GM10266 (cell line): ENCODE data around the gene UBA1.

Source experiments
- DNase-seq: peaks from one replicate; pipeline ENCODE4 v3.0.0; 2012; ENCODE audit errors: extremely low spot score
- CTCF ChIP-seq: IDR thresholded peaks from 2 replicates; pipeline ENCODE4 v1.5.1; 2012; ENCODE audit warnings: mild to moderate bottlenecking, low read depth; ENCODE audit not compliant: control insufficient read depth, insufficient read depth; ENCODE audit errors: missing control alignments

Gene UBA1

GRCh38 chrX:47146936-47147859 lies 46.4 kb upstream of the UBA1 start:
- no peak for DNase-seq
- TF ChIP-seq CTCF = no peak

GRCh38 chrX:47148946-47149345 lies 44.7 kb upstream of the UBA1 start:
- TF ChIP-seq CTCF = no peak
- no peak for DNase-seq

- DNase-seq = no peak
These were observed 42.2 kb upstream of the UBA1 start for GRCh38 chrX:47151435-47151834.

GRCh38 chrX:47156611-47157520 lies 36.8 kb upstream of the UBA1 start:
- no peak for DNase-seq

More at GRCh38 chrX:47151435-47151834, 42.2 kb upstream of the UBA1 start:
- TF ChIP-seq CTCF = no peak

GRCh38 chrX:47158131-47158530 lies 35.5 kb upstream of the UBA1 start:
- no peak for TF ChIP-seq CTCF
- DNase-seq = no peak

More at GRCh38 chrX:47156611-47157520, 36.8 kb upstream of the UBA1 start:
- no peak for TF ChIP-seq CTCF

- no peak for TF ChIP-seq CTCF
- DNase-seq = no peak
These were observed 34.8 kb upstream of the UBA1 start for GRCh38 chrX:47158781-47159180.

GRCh38 chrX:47160781-47161180 lies 32.8 kb upstream of the UBA1 start:
- no peak for DNase-seq
- TF ChIP-seq CTCF = no peak
